PC-3 (cell line): ENCODE results near the gene EPHA3.

Experiments used
- EZH2 ChIP-seq: fragments of 300-600 bp; sonication (generic); IDR thresholded peaks from one replicate; pipeline ENCODE4 v1.6.1; 2017; ENCODE audit warnings: antibody characterized with exemption, mild to moderate bottlenecking, low read length; ENCODE audit not compliant: unreplicated experiment
- EZH2phosphoT487 ChIP-seq: fragments of 300-600 bp; sonication (generic); IDR thresholded peaks from 2 replicates; pipeline ENCODE4 v1.6.1; 2018; ENCODE audit warnings: mild to moderate bottlenecking, antibody characterized with exemption, low read length, borderline replicate concordance

DNA sequence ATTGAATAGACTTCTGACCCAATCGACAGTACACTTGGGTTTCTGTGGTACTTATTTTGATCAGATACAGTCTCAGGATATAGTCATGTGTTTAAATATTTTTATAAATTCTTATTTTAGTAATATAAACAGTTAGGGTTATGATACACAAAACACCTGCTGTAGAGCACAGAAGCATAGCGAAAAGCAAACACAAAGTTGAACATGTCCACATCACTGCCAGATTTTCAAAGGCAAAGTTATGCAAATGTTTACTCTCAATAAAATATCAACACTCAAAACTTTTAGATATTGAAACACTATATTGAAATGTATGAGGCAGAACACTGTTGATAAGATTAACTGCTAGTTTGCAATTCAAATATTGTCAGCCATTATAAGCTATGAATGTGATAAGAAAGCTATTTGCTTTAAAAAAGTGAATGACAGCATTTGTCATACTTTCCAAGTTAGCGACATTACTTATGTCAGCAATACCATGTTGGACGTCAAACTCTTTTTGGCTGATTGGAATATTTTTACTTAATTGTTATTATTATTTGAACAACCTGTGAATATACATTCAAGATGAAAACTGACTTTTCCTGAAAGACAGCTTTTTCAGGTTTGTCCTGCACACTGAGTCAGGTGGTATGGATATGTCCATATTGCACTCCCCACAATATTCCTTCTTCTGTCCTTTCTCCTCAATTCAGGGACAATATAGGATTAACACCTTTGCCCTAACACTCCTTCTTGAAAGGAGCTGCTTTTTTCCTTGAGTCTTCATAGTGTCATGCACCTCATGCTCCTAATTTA, 367.1 kb downstream of the EPHA3 start:
- TF ChIP-seq EZH2 = no peak
- no peak for TF ChIP-seq EZH2phosphoT487
